Activated T-cell treated with anti-CD3 and anti-CD28 coated beads for 24 hours (primary cell): ENCODE results near the gene CCDC85C.

Experiments
- DNase-seq: peaks from one replicate; pipeline ENCODE4 v3.0.0-alpha.2; 2020; ENCODE audit warnings: low read depth

CCDC85C gene

DNA sequence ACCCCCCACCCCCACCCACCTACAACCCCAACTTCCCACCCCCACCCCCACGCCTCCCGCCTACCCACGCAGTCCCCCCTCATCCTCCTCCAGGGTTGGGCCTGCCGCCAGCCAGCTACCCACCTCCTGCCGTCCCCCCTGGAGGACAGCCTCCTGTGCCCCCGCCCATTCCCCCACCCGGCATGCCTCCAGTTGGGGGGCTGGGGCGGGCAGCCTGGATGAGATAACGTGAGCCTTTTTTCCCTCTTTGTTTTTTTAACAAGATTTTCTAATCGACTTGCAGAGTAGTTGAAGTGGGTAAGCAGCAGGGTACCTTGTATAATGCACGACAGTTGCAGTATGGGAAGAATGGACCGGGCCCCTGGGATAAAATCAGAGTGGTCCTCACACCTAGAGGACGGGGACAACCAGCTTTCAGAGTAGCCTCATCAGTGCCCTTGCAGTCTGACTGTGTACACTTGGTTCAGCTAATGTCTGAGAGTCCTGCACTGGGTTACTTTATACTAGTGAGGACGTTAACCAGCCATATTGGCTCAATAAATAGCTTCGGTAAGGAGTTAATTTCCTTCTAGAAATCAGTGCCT lies 93.4 kb downstream of the CCDC85C start:
- no peak for DNase-seq

DNA sequence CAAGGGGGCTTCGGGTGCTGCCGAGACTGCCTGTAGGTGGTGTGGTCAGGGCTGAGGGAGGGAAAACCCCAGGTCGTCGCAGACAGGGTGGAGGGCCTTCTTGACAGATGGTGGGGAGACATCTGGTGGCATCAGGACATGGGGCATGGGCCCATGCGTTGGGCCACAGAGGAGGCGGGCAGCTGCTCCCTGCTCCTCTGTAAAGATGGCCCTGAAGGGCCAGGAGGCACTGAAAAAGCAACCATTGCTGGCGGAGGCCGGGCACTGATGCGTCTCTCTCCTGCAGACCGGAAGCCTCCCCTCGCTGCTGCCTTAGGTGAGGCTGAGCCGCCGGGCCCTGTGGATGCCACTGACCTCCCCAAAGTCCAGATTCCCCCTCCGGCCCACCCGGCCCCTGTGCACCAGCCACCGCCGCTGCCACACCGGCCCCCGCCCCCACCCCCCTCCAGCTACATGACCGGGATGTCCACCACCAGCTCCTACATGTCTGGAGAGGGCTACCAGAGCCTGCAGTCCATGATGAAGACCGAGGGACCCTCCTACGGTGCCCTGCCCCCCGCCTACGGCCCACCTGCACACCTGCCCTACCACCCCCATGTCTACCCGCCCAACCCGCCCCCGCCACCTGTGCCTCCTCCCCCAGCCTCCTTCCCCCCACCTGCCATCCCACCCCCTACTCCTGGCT lies 94.0 kb downstream of the CCDC85C start:
- DNase-seq, result no peak

DNA sequence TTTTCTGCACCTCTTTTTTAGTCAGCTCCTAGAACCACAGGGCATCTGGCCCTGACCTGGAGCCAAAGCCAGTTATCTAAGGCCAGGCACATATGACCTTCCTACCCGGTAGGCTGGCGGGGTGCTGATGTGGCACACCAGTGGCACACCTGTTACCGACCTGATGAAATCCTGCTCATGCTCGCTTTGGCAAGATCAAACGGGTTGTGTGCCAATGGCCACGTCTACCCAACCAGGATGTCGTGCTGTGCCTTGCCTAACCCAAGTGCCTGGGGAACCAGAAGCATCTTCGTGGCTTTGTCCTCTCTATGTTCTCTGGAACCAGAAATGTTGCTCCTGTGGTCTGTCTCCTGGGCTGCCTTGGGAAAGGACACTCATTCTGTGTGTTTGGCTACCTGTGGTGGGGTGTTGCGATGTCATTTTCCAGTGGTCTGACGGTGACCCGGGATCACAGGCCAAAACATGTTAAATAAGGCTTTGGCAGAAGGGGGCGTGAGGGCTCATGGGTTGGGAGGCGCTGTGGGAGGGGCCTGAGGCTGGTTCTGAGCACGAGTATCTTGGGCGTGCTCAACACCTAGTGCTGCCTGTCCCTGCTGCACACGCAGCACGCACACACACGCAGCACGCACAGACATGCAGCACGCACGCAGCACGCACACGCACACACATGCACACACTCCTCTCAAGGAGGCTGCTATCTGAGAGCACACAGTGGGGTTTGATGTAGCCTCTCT lies 94.9 kb downstream of the CCDC85C start:
- DNase-seq, result no peak

DNA sequence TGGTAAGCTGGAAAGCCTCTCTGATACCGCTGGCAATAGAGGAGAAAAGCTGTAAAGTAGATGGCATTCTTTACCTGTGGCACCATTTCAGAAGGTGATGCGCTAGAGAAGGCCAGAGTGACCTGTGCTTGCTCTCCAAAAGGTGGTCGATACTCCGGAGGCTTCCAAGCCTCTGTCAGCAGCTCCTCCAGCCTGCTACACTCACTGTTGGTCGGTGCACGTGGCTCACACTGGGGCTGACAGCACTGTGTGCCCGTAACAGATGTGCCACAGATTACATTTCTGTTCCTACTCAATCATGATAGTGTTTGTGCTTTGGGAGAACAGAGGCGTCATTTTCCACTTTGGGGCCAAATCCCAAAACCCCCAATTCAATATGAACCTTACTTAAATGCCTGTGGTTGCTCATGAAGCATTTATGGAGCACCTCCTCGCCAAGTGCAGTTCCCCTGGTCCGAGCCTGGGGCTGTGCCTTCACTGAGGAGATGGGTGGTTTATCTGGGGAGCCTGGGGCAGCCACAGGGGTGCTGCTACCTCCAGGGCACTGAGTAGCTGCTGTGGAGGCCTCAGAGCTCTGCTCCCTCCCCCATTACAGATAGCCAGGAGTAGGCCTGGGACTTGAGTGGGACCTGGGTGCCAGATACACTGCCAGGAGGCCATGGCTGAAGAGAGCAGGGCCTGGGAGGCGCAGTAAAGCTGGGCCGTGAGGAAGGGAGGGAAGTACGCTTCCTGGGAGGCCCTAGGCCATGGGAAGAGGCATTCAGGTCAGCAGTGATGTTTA lies 96.0 kb downstream of the CCDC85C start:
- DNase-seq, result no peak

DNA sequence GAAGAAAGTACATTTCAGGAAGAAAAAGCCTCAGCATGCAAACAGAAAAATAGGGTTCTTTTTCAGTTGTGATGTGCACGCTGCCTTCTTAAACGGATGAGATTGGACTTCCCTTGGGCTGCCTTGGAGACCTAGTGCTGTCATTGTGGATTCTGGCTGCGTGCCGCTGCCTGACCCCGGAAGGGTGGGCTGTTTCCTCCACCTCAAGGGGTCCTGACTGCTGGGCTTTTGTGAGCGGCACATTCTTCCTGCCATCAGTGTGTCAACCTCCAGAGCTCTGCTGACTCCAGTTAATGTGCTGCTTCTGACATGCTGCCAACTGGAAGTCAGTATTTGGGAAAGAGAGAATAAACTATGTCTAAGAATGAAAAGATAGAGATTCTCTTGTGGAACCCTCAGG lies 97.7 kb downstream of the CCDC85C start:
- no peak for DNase-seq

DNA sequence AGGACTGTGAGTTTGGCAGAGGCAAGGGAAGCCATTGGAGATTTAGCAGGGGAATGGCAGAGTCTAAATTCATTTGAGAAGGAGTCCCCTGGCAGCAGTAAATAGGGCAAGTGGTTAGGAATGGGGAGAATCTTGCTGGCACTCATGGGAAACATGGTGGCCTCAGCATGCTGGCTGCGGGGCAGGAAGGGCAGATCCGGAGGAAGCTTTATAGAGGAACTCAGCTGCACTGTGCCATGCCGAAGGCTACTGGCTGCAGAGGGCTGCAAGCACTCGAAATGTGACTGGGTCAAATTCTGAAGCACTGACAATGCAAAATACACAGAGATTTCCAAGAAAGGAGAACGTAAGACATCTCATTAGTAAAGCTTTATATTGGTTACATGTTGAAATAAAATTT lies 98.9 kb downstream of the CCDC85C start:
- DNase-seq, result no peak

DNA sequence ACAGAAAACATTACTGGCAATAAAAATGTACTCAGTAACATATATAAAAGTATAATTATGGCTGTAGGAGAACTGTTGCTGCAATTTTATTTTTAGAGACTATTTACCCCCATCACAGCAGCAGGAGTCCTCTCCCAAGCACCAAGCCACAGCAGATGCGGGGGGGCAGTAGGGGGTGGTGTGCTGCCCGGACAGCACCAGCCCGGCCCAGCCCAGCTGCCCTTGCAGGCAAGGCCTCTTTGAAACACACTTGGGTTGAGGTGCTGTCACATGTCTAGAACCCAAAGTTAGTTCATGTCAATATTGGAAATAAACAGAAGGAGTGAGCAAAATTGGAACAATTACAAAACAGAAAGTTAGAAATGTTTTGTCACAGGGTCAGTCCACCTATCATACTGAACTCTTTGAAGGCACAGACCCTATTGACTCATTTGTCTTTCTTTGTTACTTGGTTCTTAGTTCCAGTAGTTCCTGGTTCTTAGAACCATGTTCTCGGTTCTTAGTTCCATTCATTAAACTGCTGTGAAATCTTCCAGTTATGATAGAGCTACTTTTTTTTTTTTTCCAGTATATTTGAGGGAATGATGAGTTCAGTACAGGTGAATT lies 100.1 kb downstream of the CCDC85C start:
- no peak for DNase-seq

DNA sequence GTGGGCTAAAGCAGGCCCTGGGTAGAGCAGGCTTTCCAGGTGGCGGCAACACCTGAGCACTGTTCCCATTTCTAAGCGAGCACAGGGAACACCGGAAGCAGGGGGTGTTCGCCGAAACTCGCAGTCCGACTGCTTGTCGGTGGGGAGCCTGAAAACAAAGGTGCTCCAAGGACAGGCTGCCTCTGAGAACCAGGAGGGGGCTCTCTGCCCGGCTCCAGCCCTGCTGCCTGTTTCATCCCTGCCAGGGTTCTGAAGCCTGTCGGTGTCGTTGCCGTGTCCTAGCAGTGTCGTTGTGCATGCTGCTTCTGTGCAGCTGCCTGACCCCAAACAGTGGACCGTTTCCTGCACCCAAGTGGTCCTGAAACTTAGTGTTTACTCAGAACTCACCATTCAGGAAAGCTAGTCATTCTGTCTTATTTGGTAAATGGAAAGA lies 101.0 kb downstream of the CCDC85C start:
- no peak for DNase-seq

DNA sequence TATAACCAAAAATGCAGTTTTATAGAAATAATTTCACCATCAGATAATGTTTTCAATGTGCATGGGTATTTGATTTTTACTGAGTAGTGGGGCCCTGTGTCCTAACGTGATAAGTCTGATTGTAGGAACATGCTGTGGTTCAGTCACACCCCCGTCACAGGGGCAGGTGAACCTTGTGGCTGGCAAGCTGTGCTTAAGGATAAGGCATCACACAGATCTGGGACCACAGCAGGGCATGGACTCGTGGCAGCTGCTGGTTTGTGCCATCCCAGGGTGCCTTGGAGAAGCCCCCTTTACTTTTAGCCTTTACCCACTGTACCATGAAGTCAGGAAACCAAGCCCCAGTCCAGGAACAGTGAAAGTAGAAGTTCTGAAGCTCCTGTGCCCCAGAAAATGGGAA lies 106.1 kb downstream of the CCDC85C start:
- no peak for DNase-seq

DNA sequence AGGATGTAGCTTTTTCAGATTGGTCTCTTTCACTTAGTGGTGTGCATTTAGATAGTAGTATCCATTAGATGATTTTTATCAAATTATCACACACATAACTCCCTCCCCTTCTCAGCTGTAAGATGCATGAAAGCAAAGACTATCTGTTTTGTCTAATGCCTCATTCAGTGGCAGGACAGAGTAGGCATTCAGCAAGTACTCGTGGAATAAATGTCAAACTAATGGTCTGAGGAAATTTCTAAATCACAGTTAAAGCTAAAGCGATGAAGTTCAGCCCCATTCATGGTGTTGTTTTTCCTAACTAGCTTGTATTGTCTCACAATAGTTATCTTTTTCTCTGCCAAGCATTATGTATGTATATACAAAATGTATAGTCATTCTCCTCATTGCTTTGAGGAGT lies 106.7 kb downstream of the CCDC85C start:
- no peak for DNase-seq

DNA sequence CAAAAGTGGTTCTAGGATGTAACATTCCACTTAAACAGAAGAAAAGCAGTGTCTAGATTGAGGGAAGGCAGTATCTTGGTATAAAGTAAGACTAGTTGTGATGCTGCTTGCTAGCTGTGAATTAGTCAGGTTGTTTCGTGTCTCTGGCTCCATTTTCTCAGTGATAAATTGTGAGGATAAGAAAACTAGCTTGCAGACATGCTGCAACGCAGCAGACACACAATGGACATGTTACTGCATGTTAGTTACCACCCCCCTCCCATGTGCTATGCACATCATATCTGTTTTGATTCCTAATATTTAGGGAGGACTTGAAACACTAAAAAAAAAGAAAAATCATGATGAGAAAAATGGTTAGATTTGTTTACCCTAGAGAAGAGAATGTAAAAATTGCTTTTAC lies 119.9 kb downstream of the CCDC85C start:
- no peak for DNase-seq

DNA sequence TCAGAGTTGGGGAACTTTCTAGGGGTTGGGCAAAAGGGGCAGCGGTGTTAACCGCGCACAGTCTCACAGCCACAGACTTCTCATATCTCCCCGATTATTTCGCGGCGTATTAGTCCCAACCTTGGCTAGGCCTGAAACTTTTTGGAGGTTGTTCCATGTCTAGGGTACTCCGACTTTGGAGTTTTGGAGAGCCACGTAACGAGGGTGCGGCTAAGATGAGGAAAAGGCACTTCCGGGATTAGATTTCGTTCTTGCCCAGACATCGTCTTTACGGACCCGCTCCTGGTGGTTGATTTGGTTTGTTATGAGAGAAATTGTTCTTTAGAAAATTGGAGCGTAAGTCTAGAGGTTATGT lies 122.3 kb downstream of the CCDC85C start:
- DNase-seq, result peak; percentile 14

DNA sequence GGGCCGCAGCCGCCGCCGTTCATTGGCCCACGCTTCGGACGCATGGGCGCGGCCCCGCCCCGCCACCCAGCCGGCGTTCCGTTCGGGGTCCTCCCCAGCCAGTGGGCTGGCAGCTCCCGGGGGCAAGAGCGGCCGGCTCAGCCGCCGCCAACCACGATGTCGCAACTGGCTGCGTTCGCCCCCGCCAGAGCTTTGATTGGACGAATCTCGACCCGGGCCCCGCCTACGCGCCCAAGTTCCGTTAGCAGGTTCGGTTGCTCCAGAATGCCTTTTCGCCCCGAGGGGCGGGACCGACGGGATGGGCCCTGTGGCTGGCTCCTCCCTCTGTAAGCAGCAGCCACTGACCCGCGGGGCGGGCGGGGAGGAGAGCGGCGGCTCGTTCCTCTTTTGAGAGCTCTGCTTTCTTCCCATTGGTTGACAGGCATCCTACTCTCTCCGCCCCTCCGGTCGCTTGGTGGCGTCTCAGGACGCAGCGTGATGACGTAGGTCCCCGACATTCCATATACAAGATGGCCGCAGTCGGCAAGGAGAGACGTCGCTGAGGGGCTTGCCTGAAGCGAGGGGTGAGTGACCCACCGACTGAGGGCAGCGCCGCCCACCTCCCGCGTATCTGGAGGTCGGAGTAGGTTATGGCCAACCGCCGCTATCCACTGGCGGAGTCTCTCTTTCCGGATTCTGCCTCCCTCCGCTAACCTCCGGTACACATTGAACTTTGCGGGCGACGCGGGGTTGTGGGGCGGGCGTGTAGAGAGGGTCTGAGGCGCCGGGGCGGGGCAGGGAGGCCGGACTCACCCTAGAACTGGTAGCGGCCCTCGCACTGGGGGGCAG lies 122.9 kb downstream of the CCDC85C start, which contains the start of gene CCNK:
Gene CCNK (plus strand): TSS at position 493 of the 828 bp plus-strand sequence. CDS start 11,269 bp downstream, outside the sequence.
- DNase-seq, result peak; percentile 100

DNA sequence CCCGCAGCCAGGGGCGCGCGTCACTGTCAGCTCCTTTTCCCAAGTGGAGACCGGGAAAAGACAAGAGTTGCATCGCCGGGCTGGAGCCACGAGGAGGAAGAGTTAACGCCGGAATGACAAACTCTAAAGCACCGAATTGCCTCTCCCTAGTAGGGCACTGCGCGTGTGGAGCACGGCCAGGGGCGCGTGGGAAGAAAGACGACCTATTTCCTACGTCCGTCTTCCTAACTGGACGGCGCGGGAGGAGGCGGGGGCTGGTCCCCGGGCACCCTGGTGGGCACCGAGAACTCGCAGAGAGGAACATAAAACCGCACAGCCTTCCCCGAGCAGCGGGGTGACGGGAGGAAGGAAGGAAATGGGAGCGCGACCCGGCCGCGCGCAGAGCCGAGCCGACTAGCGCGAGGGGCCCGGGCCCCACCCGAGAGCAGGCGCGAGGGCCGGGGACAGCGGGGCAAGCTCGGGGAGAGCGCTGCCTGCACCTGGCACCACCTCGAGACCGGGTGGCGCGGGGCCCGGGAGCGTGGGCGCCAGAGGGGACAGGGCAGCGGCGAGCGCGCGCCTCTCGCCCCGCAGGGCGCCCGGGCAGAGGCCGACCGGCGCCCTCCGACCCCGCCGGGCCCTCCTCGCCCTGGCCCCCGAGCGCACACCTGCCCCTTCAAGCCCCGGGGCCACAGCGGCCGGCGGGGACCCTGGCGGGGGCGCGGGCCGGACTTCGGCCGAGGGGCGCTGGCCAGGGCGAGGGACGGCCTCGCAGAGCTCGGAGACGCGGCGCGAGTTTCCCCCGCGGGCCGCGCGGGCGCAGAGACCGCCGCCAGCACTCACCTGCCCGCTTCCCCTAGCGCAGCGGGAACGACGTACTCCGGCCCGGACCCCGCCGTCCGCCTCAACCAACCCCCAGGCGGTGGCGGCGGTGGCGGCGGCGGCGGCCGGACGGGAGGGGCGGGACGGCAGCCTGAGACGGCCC lies 123.8 kb downstream of the CCDC85C start, which contains the start of gene SETD3:
Gene SETD3 (minus strand): TSS at position 954 of the 964 bp plus-strand sequence. CDS start 15,054 bp downstream, outside the sequence.
- peak; percentile 17 for DNase-seq

DNA sequence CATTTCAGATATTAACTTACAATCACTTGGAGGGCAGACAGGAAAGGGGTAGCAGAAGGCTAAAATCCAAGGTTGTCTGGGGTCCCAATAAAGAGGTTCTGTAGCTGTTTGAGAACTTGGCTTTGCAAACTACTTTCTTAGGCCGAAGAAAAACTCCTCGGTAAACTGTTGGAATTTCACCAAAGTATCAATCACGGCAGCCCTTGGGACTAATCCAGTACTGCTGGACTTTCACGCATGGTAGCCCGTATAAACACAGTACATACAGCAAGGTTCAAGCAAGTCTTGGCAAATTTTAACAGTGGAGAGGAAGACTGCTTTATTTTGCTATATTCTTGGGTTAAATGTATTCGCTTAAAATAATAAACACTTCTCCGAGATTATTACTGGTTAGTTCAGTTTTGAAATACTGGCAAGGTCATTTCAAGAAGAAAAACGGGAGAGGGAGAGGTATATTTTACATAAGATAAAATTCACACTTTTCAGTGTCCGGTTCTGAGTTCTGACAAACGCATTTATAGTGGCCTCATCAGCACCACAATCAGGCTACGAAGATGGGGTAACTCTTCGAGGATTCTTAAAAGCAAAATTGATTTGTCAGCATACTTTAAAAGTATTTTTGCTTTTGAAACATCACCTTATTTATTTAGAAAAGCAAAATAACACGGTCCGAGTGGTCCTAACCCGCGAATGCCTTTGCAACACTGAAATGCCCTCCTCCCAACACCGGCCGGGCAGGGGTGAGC lies 124.7 kb downstream of the CCDC85C start:
- no peak for DNase-seq

DNA sequence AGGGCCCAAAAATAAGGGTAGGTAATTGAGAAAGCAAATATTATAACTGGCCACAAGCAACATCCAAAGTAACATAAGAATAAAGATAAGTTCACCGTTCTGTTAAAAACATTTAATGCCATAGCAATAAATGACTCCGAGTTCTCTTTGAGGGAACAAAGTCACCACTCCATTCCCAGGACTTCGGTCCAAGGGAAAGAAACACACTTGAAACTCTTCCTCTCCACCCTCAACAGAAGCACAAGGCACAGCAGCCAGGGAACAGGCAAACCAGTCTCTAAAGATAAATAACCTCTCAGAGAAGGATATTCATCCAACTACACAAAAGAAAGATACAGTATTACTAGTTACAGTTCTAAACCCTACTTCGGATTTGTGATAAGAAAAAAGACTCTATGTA lies 125.9 kb downstream of the CCDC85C start:
- no peak for DNase-seq

DNA sequence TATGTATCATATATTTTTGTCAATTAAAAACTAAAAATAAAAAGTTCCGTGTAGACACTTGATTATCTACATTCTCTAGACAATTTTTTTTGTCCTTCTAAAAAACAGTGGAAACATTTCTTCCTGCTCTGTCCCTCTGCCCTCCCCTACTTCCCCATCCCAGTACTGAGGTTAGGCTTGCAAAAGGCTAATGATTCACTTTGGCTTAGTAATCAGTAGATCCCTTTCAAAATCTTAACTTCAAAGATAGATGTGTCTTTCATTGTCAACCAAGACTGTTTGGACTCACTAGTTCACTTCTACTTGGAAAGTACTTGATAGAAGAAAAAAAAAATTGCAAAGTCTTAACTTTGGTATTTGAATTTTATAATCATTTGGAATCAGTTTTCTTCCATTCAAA lies 127.1 kb downstream of the CCDC85C start:
- DNase-seq, result no peak

DNA sequence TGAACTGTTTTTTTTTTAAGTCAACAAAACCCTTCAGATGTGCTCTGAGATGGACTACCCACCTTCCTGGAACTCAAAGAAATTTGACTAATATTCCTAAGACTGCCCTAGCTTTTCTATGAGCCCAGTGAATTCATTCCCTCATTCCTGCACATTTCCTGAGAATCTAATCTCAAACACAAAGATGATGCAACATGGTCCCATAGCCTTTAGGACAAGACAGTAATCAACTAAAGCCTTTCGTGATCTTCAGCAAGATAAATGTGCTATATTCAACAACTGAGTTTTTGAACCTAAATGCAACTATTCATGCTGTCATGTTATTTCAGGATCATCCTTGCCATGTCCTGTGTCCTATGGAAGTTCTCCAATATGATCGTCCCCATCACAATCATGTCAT lies 128.3 kb downstream of the CCDC85C start:
- DNase-seq, result no peak

DNA sequence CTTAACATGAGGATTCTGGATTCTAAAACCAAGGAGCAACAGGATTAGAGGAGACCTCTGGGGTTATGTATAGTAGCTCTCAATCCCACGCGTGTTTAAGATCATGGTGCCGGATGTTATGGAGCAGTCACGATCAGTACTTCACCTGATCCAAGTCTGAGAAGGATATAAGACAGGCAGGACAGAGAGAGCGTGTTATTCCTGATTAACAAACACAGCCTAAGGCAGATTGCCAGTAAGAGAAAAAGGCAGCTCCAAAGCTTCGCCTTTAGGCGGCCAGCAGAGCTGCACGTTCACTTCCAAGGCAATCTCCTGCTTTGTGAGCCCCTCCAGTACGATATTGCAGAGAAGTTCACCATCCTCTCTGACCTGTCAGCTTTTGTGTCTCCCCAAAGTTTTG lies 128.8 kb downstream of the CCDC85C start:
- DNase-seq, result no peak
